Pulmonary artery endothelial cell (primary cell): Measurements from ENCODE around the gene CD7. TPM values are rescaled to one million over a fixed set of nuclear protein-coding genes. Genes with fewer than 3 reads are reported as not detected.

Experiments used
- DNase-seq: peaks from one replicate; pipeline ENCODE4 v3.0.0-alpha.2; 2011; ENCODE audit warnings: low read depth, low spot score
- total RNA-seq: library from RNA; depleted of rRNA; stranded (reverse); fragments of >200 nt; gene quantifications from 2 replicates; pipeline ENCODE4 v1.2.3, GENCODE V29; 2014

Gene CD7
- total RNA-seq, 1 donor from 2014 or later, result not detected

DNA sequence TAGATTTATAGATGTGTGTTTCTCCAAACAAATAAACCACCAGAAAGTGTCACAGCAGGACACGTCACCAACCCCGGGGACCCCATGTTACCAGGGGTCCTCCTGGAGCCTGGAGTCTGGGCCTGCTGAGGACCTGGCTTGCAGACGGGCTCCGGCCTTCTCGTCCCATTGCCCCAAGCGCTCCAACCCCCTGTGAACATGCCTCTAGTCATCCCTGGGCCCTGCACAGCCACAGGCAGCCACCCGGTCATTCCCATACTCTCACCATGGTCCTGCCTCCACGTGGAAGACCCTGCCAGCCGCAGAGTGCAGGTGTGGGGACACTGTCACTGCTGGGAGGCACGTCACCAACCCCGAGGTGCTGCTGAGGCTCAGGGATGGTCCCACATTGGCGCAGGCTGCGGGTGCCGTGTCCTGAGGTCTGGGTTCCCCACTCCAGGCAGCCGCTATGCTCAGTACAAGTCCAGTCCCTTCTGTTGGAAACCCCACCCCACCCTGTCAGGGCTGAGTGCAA lies 11.6 kb upstream of the CD7 start:
- DNase-seq, result no peak

DNA sequence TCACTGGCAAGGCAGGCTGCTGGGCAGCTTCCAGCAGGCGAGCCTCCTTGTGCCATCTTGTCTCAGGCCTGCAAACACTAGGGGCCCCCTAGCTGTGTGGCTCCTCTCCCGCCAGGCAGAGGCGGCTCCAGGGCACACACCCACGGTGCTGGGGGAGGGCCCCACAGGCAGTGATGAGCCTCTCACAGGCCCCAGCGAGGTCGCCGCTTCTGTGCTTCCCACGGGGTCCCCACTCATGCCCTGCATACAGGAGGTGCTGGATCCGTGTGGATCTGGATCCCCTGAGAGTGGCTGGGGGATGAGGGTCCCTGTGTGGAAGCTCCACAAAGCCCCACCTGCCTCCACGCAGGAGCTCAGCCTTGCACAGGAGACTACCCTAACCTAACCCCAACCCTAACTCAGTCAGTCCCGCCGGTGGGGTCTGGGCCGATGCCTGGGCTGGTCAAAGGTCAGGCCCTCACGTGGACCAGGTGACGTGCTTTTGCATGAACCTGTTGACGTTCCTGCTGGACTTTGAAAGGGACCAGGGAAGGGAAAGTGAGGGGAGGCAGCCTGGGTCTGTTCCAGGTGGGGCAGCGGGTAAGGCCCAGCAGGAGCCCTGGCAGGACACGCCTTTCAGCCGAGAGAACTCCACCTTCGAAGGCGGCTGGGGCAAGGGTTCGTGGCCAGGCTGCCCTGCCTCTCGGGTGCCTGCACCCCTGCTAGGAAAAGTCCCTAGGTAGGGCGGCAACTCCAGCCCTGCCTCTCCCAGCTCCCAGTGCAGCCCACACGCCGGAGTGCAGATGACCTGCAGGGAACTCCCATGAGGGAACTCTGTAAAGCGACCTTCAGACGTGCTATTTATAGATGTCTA lies 11.0 kb upstream of the CD7 start:
- DNase-seq, result no peak

DNA sequence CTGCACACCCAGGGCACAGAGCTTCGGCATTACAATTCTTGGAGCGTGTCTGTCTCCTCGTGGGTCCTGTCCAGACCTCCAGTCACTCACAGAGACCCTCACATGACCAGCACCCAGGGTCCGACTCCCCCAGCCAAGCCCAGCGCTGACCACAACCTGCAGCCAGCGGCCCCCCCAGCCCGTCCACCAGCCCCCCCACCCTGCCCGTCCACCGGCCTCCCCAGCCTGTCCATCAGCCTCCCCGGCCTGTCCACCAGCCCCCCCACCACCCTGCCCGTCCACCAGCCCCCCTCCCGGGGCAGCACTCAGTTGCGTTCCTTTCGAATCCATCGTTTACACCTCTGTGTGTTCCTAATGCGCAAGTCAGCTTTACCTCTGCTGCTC lies 10.3 kb upstream of the CD7 start:
- no peak for DNase-seq

DNA sequence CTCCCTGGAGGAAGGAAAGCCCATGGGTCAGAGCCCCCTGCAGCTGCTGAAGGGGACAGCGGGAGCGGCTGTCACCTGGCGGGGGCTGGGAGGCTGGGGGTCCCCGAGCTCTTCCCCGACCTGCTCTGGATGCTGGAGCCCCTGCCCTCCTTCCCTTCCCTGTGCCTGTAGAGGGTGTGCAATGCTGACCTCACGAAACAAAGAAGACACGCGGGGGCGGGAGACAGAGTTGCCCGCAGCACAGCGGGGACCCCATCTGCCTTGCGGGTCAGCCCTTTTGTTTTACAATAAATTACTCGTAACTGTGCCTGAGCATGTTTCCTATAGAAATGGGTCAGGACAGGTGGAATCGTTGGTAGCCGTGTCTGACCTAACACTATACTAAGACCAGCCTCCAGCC lies 9.9 kb upstream of the CD7 start:
- no peak for DNase-seq

DNA sequence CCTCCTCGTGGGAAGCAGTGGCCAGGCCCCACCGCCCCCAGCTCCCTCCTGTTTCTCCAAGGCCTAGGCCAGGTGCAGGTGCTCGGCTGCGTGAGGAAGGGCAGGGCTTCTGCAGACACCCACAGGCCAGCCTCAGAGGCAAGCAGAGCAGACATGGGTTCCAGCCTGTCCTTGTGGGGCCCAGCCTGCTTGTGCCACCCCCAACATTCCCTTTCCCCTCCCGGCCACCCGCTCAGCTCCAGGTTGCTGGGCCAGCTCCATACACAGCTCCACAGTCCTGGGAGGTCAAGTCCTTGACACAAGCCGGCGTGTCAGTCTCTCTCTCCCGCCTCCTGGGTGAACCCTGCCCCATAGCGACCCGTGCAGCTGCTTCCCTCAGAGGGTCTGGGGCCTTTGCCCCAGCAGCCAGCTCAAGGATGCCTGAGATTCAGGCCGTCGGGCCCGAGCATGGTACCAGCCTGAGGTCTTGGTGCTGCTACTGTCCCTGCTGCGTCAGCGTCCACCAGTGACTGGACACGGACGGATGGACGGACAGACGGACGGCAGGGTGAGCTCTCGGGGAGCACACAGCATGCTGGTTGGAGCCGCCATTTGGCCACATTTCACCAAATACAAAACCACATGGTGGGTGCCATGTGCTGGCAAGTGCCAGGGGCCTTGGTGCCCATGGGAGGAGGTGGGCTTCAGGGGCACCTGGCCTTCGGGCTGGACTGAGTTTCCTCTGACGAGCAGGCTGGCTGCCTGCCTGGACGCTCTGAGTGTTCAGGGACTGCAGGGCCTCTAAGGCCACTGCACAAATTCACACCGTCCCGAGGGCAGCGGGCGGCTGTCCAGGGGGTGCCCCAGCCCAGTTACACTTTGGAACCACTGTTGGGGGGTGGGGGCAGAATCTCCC lies 8.1 kb upstream of the CD7 start:
- DNase-seq, result no peak

DNA sequence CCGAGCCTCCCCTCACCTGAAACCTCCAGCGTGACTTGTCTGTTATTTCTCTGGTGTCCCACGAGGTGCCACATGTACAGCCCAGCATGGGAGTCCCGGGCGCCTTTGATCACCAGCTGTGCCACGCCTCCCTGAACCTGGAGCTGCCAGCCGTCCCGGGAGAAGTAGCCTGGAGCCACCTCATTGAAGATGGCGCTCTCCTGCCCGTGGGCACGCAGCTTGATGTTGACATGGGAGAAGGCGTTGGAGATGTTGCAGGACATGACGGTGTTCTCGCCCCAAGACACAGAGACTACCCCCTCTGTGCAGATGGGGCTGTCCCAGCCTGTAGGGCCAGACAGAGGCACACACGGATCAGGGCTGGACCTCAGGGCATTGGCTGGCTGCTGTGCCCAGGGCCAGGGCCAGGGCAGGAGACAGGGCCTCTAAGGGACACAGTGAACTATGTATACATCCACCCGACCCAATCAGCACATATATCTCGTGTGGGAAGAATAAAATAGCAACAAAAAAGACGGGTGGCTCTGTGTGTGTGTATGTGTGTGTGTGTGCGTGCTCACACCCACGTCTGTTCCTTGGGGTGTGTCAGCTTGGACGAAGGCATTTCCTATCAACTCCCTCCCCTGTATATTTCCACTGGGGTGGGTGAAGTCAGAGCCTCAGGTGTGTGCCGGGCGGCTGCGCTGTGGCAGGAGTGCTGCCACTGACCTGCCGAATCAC lies 7.3 kb upstream of the CD7 start:
- no peak for DNase-seq

DNA sequence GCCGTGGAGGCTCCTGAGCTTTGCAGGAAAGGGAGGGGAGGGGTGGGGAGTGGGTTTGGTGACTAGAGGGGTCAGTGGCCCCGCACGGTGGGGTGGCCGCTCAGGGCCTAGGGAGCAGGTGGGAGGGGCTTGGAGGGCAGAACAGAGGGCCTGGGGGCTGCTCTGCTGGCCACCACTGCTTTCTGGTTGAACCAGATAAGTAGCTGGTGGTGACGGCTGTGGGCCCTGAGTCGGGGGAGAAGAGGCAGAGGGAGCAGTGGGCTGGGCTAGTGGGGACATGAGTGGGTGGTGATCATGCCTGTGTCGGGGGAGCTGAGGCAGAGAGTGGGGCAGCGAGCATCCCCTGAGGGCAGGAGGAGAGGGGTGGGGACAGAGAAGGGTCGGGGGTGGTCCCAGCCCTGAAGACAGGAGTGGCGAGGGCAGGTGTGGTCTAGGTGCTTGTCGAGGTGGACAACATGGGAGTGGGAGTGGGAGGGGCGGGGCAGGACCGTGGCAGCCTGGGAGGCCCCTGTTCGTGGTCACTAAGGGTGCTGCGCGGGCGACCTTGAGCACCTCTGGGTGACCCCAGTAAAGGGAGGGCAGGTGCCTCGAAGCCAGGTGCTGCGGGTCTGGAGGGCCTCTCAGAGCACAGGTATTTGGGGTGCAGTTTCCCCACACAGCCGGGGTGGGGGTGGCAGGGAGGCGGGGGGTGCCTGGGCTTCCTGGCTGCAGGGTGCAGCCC lies 6.3 kb upstream of the CD7 start:
- DNase-seq, result no peak

DNA sequence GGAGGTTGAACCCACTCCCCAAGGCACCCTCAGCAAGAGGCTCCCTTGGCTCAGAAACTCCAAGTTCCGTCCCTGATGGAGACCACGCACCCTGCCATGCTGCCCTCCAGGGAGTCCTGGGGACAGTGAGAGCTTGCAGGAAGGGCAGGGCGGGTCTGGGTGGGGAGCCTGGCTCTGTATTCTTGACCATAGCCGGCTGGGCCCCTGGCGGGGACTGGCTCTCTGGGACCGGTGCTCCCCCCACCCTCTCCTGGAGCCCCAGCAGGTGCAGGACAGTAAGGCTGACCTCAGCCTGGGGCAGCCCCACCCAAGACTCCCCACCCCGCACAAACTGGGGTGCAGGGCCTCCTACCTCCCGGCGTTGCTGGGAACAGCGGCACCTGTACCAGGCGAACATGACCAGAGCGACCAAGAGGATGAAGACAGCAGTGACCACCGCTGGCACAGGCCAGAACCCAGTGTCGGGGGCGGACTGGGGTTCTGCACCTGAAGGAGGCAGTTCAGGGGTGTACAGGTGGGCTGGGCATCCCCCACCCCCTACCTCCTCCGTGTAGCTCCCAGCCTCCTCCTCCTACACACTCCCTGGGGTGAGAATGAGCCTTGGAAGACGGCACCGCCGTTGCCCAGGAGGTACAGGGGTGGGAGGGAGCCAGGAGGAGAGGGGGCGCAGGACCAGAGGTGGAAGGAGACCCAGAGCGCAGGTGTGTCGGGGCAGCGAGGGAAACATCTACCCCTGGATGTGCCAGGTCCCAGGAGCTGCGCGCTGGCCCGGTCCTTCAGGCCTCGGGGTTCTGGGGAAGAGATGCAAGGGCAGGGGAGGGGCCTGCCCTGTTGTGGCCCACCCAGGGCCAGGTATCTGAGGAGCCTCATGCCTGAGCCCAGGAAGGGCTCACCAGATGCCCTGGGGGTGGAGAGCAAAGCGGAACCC lies 5.4 kb upstream of the CD7 start:
- no peak for DNase-seq

DNA sequence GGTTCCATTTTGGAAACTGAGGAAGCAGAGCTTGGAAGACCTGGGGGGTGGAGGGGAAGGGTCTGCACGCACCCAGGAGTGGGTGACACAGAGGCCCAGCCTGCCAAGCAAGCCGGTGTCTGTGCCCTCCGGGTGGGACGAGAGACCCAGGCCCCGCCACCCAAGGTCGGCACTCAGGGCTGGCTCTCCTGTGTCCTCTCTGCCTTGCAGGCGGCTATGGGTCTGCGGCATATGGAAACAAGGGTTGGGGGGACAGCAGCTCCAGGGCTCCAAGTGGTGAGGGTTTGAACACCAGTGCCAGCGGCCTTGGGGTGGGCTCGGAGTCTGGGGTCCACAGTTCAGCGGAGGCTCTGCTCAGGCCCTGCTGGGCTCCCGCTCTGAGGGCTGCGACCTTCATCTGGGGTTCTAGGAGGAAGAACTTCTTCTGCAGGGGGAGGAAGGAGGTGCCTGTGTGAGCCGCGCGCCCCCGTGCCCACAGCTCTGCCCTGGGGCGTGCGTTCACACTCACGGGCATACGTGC lies 4.6 kb upstream of the CD7 start:
- no peak for DNase-seq

DNA sequence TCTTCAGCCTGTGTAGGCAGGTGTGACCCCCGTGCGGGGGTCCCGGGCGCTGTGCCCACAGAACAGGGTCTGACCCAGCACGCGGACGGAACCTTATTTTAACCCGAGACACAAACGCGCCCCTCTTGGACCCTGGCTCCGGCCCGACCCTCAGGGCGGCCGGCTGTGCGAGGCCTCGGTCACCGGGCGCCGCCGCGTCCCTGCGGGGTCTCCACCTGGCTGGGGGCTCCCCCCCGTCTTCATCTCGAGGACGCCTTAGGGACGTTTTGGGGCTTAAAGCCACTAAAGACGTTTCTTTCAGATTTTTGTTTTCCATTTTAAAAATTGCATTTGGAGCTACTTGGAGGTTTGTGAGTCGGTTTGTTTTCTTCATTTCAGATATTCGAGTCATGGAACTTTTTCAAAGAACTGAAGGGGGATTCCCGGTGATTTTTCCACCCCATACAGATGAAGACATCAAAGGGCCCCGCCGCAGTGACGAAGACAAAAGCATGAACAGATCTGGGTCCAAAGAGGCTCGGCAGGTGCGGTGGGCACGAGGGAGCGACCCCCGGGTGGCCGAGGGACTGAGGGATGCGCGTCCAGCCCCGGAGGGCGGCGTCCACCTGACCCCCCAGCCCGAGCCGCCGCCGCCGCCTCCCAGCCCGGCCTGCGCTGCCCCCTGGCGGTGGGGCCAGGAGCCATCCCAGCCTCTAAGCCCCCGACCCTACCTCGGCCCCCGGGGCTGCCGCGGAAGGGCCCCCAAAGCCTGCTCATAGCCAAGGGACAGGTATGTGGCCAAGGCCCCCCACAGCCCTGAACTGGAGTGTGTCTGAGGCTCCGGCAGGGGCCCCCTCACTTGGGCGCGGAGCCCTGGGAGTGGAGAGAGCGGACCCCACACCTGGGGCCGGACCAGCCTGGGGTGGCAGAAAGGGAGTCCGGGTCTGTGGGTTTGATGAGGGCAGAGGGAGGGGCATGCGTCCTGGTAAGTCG lies 3.8 kb upstream of the CD7 start:
- DNase-seq, result no peak

DNA sequence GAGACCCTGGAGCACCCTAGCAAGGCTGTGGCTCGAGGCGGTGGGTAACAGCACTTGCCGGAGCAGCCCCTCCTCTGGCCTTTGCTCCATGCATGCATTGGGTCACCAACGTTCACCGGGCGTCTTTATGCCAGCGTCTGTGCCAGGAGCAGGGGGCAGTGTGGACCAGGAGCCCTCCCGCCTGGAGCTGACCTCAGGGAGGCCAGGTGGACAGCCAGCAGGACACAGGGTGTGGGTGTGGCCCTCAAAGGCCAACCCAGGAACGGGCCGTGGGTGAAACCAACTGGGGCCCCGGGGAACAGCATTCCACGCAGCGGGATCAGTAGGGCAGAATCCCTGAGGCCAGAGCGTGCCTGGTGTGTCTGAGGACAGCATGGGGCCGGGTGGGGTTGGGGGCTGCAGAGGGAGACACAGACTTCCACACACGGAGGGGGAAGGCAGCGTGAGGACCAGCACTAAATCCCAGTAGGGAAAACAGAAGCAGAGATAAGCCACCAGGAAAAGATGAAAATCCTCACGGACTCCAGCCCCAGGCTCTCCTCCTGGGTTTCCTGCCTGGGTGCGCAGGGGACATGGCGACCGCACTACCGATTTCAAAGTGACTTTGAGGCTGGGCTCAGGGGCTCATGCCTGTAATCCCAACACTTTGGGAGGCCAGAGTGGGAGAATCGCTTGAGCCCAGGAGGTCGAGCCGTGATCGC lies 2.9 kb upstream of the CD7 start:
- DNase-seq, result no peak

DNA sequence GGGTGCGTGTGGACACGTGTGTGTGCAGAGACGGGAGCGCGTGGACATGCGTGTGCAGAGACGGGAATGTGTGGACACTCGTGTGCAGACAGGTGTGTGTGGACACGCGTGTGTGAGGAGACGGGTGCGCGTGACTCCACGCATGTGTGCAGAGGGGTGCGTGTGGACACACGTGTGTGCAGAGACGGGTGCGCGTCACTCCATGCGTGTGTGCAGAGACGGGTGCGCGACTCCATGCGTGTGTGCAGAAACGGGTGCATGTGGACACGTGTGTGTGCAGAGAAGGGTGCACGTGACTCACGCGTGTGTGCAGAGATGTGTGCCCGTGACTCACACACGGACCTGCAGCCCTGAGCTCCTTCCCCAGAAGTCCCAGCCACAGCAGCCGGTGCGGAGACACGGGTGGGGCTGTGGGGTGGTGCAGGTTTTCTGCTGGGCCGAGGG lies 2.2 kb upstream of the CD7 start:
- no peak for DNase-seq

DNA sequence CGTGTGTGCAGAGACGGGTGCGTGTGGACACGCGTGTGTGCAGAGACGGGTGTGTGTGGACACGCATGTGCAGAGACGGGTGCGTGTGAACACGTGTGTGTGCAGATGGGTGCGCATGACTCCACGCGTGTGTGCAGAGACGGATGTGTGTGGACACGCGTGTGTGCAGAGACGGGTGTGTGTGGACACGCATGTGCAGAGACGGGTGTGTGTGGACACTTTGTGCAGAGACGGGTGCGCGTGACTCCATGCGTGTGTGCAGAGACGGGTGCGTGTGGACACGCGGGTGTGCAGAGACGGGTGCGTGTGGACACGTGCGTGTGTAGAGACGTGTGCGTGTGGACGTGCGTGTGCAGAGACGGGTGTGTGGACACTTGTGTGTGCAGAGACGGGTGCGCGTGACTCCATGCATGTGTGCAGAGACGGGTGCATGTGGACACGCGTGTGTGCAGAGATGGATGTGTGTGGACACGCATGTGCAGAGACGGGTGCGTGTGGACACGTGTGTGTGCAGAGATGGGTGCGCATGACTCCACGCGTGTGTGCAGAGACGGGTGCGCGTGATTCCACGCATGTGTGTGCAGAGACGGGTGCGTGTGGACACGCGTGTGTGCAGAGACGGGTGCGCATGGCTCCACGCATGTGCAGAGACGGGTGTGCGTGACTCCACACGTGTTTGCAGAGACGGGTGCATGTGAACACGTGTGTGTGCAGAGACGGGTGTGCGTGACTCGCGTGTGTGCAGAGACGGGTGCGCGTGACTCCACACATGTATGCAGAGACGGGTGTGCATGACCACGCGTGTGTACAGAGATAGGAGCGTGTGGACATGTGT lies 1.6 kb upstream of the CD7 start:
- DNase-seq, result no peak

DNA sequence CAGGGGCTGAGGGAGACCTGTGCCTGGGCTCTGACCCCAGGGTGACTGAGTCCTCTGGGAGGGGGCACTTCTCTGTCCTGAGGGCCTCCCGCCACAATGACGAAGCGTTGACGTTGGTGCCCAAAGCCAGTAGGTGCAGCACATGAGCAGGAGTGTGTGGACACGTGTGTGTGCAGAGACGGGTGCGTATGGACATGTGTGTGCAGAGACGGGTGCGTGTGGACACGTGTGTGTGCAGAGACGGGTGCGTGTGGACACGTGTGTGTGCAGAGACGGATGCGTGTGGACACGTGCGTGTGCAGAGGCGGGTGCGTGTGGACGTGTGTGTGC lies 726 bp upstream of the CD7 start:
- DNase-seq, result no peak

DNA sequence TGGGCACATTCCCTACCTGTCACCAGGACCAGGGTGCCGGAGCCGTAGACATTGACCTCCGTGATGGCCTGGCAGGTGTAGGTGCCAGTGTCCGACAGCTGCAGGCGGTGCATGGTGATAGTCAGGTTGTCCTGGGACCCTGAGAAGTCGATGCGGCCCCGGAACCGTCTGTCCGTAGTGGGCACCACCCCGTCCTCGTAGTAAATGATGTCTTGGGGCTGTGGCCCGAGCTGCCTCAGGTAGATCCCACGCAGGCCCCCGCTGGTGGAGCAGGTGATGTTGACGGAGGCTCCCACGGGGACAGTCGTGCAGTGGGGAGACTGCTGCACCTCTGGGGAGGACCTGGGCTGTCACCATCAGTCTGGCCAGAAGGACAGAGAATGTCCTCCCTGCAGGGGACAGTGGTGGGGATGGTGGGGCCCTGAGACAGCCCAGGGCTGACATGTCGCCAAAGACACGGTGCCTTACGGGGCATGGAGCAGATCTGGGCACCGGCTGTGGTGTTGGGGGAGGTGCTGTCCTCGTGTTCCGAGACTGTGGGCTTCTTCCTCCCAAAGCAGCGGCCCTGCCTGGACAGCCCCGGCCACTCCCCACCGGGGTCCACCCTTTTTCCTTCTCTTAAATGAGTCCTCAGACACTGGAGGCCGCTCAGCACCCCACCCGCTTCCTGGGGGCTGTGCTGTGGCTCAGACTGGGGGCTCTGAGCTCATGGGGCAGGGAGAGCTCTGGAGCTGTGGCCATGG lies 586 bp downstream of the CD7 start:
- DNase-seq, result no peak

DNA sequence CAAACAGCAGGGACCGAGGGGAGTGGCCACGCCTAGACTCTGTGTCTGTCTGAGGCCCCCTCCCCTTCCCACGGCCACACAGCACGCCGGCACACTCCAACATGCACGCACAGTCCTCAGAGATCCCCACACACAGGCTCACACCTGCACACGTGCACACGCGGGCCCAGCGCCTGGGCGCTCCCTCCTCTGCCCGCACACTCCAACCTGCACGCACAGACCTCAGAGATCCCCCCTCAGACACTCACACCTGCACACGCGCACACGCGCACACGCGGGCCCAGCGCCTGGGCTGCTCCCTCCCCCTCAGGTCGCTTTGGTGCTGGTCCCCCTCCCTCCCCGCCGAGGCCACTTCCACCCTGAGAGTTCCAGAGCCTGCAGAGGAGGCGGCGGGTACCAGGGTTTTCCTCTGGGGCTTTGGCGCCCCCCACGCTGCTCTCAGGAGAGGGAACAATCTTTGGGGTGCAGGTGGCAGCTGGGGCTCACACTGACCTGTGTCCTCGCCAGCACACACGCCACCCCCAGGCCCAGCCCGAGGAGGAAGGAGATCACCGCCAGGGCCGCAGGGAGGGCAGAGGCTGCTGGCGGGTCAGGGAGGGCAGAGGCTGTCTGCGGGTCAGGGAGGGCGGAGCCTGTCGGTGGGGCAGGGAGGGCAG lies 1.6 kb downstream of the CD7 start:
- DNase-seq, result no peak
